Endothelial cell of umbilical vein (primary cell): ENCODE results near the gene YJU2. TPM values are rescaled to one million over a fixed set of nuclear protein-coding genes. Genes with fewer than 3 reads are reported as not detected.

Source experiments
- BruUV-seq: library from RNA; stranded (reverse); fragments of 400-500 nt; replicated peaks from 2 replicates; lab custom pipeline; 2021; lab: Mats Ljungman, UMichigan
- CTCF ChIA-PET: fragments of 300-600, 350-600 bp; sonication (Branson Sonifier 250); formaldehyde crosslinking; loops from one replicate; lab custom pipeline; 2021; ENCODE audit warnings: antibody characterized with exemption, inconsistent platforms; lab: Charles Lee
- POLR2A ChIA-PET: fragments of 300-600, 350-600 bp; sonication (Branson Sonifier 250); formaldehyde crosslinking; loops from one replicate; lab custom pipeline; 2021; ENCODE audit warnings: antibody characterized with exemption, inconsistent platforms; lab: Charles Lee
- DNase-seq: peaks from one replicate; pipeline ENCODE4 v3.0.0-alpha.2; 2011; ENCODE audit warnings: low read depth, low spot score
- FAIRE-seq: peaks from 2 replicates; lab custom pipeline; 2011; peaks lifted over from hg19 to GRCh38; lab: Jason Lieb, UNC
- H2AFZ ChIP-seq: 2 replicates; pipeline ENCODE4 v1.6.0; 2012; ENCODE audit warnings: low read depth, low read length, control low read depth, inconsistent platforms
- H3K27ac ChIP-seq: 2 replicates; pipeline ENCODE4 v1.5.1; 2011; ENCODE audit warnings: low read depth, mild to moderate bottlenecking, control low read depth, low read length, moderate library complexity; ENCODE audit not compliant: insufficient read depth
- H3K27me3 ChIP-seq, 2 experiments: 2 replicates each; pipeline versions ENCODE4 v1.6.0 to v1.6.1; 2011; ENCODE audit warnings: low read length in 2 of 2, mixed read lengths in 1 of 2; ENCODE audit not compliant: control insufficient read depth in 2 of 2, insufficient read depth in 2 of 2
- H3K36me3 ChIP-seq, 2 experiments: 2 replicates in 1 of 2; 3 replicates in 1 of 2; pipeline ENCODE4 v1.5.1; 2011; ENCODE audit warnings: low read length in 2 of 2, mild to moderate bottlenecking in 1 of 2, moderate library complexity in 1 of 2; ENCODE audit not compliant: control insufficient read depth in 2 of 2, insufficient read depth in 2 of 2; ENCODE audit errors: extremely low read depth in 1 of 2
- H3K4me1 ChIP-seq: 3 replicates; pipeline ENCODE4 v1.5.1; 2011; ENCODE audit warnings: mild to moderate bottlenecking, low read length; ENCODE audit not compliant: control insufficient read depth, insufficient read depth; ENCODE audit errors: extremely low read depth
- H3K4me2 ChIP-seq: 2 replicates; pipeline ENCODE4 v1.6.1; 2011; ENCODE audit warnings: low read length, control low read depth, mixed read lengths; ENCODE audit not compliant: insufficient read depth
- H3K4me3 ChIP-seq, 3 experiments: fragments of 200-600 bp in 1 of 3; sonication (generic), shearing (Covaris generic) in 1 of 3; replicated peaks in 1 of 3; 2 replicates each; pipeline ENCODE4 v1.5.1; 2011 to 2016; ENCODE audit warnings: control low read depth in 3 of 3, low read length in 3 of 3, mild to moderate bottlenecking in 2 of 3, inconsistent platforms in 1 of 3, low read depth in 1 of 3, moderate library complexity in 1 of 3; ENCODE audit not compliant: insufficient read depth in 1 of 3
- H3K79me2 ChIP-seq: 2 replicates; pipeline ENCODE4 v1.6.0; 2012; ENCODE audit warnings: low read length, inconsistent platforms; ENCODE audit not compliant: control insufficient read depth, insufficient read depth
- H3K9ac ChIP-seq: replicated peaks from 2 replicates; pipeline ENCODE3; 2011; ENCODE audit warnings: low read length, control low read depth; ENCODE audit not compliant: insufficient read depth; ENCODE audit errors: extremely low read depth
- H3K9me1 ChIP-seq: replicated peaks from 3 replicates; pipeline ENCODE4 v1.6.0; 2011; ENCODE audit warnings: mild to moderate bottlenecking, low read length; ENCODE audit not compliant: control insufficient read depth, insufficient read depth; ENCODE audit errors: extremely low read depth
- H3K9me3 ChIP-seq: replicated peaks from 2 replicates; pipeline ENCODE4 v1.5.1; 2012; ENCODE audit warnings: low read length, inconsistent platforms; ENCODE audit not compliant: control insufficient read depth, insufficient read depth
- H4K20me1 ChIP-seq: replicated peaks from 2 replicates; pipeline ENCODE3; 2011; ENCODE audit warnings: mild to moderate bottlenecking, low read length; ENCODE audit not compliant: control insufficient read depth, insufficient read depth; ENCODE audit errors: extremely low read depth
- CTCF ChIP-seq, 2 donors: IDR thresholded peaks; 1 replicate in 1 of 2; 2 replicates in 1 of 2; pipeline ENCODE4 v1.5.1; 2011; ENCODE audit warnings: low read length in 2 of 2, mild to moderate bottlenecking in 2 of 2, moderate library complexity in 2 of 2, control low read depth in 1 of 2, inconsistent platforms in 1 of 2, low read depth in 1 of 2; ENCODE audit not compliant: insufficient read depth in 1 of 2; ENCODE audit errors: extremely low read depth in 1 of 2
- EZH2 ChIP-seq: IDR thresholded peaks from 2 replicates; pipeline ENCODE4 v1.6.1; 2012; ENCODE audit warnings: borderline replicate concordance, low read depth, mild to moderate bottlenecking, moderate library complexity, low read length, inconsistent platforms; ENCODE audit not compliant: severe bottlenecking
- FOS ChIP-seq: IDR thresholded peaks from 2 replicates; pipeline ENCODE4 v1.6.1; 2011; ENCODE audit warnings: mild to moderate bottlenecking, low read length, moderate library complexity, borderline replicate concordance; ENCODE audit not compliant: insufficient read depth
- GATA2 ChIP-seq: IDR thresholded peaks from 2 replicates; pipeline ENCODE4 v1.7.0; 2011; ENCODE audit warnings: low read depth, mild to moderate bottlenecking, moderate library complexity, mixed read lengths, low read length; ENCODE audit not compliant: insufficient read length, insufficient read depth
- JUN ChIP-seq: IDR thresholded peaks from 2 replicates; pipeline ENCODE4 v1.6.1; 2011; ENCODE audit warnings: borderline replicate concordance, low read depth; ENCODE audit not compliant: insufficient read length, insufficient read depth
- MAX ChIP-seq: IDR thresholded peaks from 2 replicates; pipeline ENCODE4 v1.6.1; 2011; ENCODE audit not compliant: insufficient read depth, insufficient read length
- MYC ChIP-seq: IDR thresholded peaks from one replicate; pipeline ENCODE4 v1.6.1; 2011; ENCODE audit warnings: mild to moderate bottlenecking, low read depth, low read length
- POLR2A ChIP-seq: IDR thresholded peaks from 2 replicates; pipeline ENCODE4 v1.6.1; 2012; ENCODE audit warnings: low read depth, mild to moderate bottlenecking, control low read depth, low read length
- POLR2AphosphoS5 ChIP-seq: IDR thresholded peaks from 2 replicates; pipeline ENCODE4 v1.6.1; 2012; ENCODE audit warnings: low read depth, mild to moderate bottlenecking, control low read depth, low read length, moderate library complexity; ENCODE audit not compliant: insufficient read depth
- dilution Hi-C: fragments of 300-500 bp; cut with MboI; formaldehyde crosslinking; loops from one replicate; pipeline ENCODE4 v1.15.0; 2019; ENCODE audit warnings: low sequenced_read_pairs; ENCODE audit not compliant: extremely low pct_ligation_motif_present
- intact Hi-C: fragments of 100-400 bp; cut with micrococcal nuclease; formaldehyde crosslinking; loops from one replicate; pipeline ENCODE4 v1.10.0; 2022
- polyA plus RNA-seq, 4 experiments: library from polyadenylated mRNA; depleted of rRNA in 3 of 4; stranded (reverse) in 3 of 4; unstranded in 1 of 4; fragments of >200 nt; gene quantifications; 2 replicates each; pipeline versions ENCODE4 v1.2.1 to v1.2.3, GENCODE V29; 2011 to 2012; ENCODE audit warnings: missing spikeins in 1 of 4
- total RNA-seq: library from RNA; stranded (reverse); gene quantifications from 2 replicates; pipeline ENCODE4 v1.2.3, GENCODE V29; 2021

Gene YJU2
- total and polyA plus RNA-seq, 2 donors (not counting 3 experiments of a cell fraction or from before 2014, with no cell fraction given): 20.7 to 21.5 TPM

DNA sequence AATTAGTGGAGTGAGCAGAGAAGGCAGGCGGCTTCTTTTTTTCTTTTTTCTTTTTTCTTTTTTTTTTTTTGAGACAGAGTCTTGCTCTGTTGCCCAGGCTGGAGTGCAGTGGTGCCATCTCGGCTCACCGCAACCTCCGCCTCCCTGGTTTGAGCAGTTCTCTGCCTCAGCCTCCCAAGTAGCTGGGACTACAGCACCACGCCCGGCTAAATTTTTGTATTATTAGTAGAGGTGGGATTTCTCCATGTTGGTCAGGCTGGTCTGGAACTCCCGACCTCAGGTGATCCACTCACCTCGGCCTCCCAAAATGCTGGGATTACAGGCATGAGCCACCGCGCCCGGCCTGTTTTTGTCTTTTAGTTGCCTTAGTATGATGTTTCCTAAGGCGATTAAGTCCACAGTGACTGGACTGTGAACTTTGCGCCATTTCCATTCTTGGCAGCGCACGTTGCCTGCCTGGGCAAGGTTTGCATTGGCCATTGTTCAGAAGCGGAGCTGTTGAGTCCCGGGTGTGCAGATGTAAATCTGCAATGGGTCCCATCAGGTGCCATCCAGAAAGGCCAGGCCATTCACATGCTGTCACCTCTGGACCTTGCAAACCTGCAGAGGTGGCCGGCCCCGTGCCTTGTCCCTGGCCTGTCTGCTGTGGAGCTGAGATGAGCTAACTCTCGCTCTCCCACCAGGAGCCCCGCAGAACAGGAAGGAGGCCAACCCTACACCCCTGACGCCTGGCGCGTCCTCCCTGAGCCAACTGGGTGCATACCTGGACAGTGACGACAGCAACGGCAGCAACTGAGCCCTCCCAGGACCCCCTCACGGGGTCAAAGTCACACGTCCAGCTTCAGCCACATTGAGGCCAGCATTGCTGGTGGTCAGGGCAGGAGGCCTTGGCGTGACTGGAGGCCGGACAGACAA is 21.3 kb downstream of the YJU2 start:
- Histone ChIP-seq H3K9me1 (no peaks in the 10 kb centered on the region), H3K4me1 (no peaks in the 10 kb centered on the region), H3K27me3 (no peaks in the 10 kb centered on the region), H3K36me3 (peaks cover 0 to 13% of the 10 kb centered on the region in 2 experiments), H3K79me2 (no peaks in the 10 kb centered on the region), H3K9ac (no peak overlapping the region), H3K9me3 (no peaks in the 10 kb centered on the region), H2AFZ (no peak overlapping the region), H3K4me3 (no peak overlapping the region), H4K20me1 (no peaks in the 10 kb centered on the region), H3K27ac (no peak overlapping the region), H3K4me2 (no peak overlapping the region)
- dilution Hi-C loops: no loop called here
- intact Hi-C loops: loop anchor here (1.0 kb wide), 2 partner anchors 84 to 131 kb away; no protein-coding TSS in a partner anchor
- TF ChIP-seq MAX (no peak), EZH2 (no peak), GATA2 (no peak), CTCF (IDR thresholded peaks at IDR 0.05; ENCODE audit: extremely low read depth in 1 of 2, insufficient read depth in 1 of 2, low read depth in 1 of 2, low read length in 2 of 2) (no peak), MYC (no peak), POLR2A (no peak), FOS (no peak), JUN (no peak), POLR2AphosphoS5 (no peak)
- no TSS peak for BruUV-seq
- ChIA-PET CTCF (interaction anchor here (0.8 to 4.9 kb wide), 28 partner anchors 9 to 368 kb away, joined by 3 to 120 read pairs (median 4); partner anchors contain the start of genes CHAF1A, EBI3, MPND and PLIN4), POLR2A (no interaction called here)
- DNase-seq (no peak), FAIRE-seq (no peak)
